ENCODE data around the gene RLBP1.

DNA sequence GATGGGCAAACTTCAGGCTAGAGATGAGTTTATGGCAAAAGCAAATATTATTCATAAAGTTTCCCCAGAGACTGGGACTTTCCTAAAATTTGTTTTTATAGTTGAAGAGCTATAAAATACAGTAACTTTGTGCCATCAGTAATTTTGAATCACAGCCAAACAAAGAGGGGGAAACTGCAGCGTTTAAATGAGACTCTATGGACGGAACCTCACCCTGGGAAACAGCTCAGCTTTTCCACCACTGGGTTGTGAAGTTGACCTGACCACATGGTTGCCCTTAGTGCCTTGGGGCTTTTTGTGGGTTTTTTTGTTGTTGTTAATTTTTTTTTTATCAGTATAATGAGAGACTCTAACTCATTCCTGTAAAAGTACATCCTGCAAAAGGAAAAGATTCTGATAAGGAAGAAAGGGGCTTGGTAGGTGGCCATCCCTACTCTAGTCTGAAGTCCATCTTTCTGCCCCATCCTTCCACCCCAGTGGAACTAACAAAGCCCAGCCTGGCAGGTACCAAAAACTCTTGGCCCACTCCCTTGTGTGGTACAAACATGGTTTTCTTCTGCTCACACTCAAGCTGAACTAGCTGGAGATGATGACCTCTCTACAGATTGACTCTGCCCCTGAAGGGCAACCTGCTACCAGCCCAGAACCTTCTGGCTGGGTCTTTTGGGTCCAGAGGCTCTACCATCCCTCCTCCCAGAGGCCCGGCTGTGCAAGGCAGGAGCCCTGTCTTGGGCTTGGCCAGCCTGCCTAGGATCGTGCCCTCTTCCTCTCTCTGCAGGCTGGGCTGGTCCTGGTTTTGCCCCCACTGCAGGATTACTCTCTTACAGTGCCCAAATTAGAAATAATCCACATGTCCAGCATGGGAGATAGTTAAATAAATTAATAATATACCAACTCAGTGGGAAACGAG lies 41.2 kb downstream of the RLBP1 start:
- TF ChIP-seq, protein P1, sequence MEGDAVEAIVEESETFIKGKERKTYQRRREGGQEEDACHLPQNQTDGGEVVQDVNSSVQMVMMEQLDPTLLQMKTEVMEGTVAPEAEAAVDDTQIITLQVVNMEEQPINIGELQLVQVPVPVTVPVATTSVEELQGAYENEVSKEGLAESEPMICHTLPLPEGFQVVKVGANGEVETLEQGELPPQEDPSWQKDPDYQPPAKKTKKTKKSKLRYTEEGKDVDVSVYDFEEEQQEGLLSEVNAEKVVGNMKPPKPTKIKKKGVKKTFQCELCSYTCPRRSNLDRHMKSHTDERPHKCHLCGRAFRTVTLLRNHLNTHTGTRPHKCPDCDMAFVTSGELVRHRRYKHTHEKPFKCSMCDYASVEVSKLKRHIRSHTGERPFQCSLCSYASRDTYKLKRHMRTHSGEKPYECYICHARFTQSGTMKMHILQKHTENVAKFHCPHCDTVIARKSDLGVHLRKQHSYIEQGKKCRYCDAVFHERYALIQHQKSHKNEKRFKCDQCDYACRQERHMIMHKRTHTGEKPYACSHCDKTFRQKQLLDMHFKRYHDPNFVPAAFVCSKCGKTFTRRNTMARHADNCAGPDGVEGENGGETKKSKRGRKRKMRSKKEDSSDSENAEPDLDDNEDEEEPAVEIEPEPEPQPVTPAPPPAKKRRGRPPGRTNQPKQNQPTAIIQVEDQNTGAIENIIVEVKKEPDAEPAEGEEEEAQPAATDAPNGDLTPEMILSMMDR (IDR thresholded peaks at IDR 0.05), result no peak
- TF ChIP-seq POLR2A (IDR thresholded peaks at IDR 0.05; ENCODE audit: low read depth) (no peak), POLR2AphosphoS5 (IDR thresholded peaks at IDR 0.05) (no peak)

Measured in esophagus muscularis mucosa (tissue), 3 donors.